ENCODE measurements around the gene OXER1. TPM values are rescaled to one million over a fixed set of nuclear protein-coding genes. Genes with fewer than 3 reads are reported as not detected.
"Not testable (repeated sequence)": the region's sequence is repeated elsewhere in the genome, so short reads cannot be mapped to it uniquely, and the experiment has no call there.

Gene OXER1
- total RNA-seq, 2 experiments from 2014 or later = not detected

DNA sequence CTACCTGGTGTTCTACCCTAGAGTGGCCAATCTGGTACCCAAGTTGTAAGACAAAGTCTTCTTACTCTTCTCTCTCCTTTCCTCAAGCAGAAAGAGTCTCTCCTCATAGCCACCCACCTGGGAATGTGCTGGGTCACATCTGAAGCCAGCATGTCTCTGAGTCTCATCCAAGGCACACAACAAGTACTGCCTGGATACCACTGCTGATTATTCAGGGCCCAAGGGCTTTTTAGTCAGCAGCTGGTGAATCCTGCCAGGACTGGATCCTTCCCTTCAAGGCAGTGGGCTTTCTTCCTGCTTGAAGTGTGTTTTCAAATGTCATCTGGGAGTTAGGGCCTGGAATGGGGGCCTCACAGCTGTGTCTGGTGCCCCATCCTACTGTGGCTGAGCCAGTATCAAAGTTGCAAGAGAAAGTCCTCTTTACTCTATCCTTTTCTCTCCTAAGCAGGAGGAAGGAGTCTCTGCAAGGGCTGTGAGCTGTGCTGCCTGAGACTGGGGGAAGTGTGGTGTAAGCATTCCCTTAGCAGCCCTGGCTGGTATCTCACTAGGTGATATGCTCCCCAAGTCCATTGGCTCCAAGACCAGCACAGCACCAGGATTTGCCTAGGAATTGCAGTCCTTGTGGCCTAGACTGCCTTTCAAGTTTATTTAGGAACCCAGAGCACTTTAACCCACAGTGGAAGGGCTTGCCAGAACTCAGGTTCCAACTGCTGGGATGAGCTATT is 27.2 kb downstream of the OXER1 start:
- no peak overlapping the region for H3K4me2 ChIP-seq (ENCODE audit: low read length)
- no peaks in the 10 kb centered on the region for H4K20me1 ChIP-seq (ENCODE audit: insufficient read depth, low read length)
- TF ChIP-seq EZH2phosphoT487 (IDR thresholded peaks at IDR 0.05; ENCODE audit: borderline replicate concordance, low read depth, low read length) = no peak
- no peak overlapping the region for H3K27ac ChIP-seq (ENCODE audit: low read depth, low read length, poor library complexity, severe bottlenecking)
- ChIA-PET CTCF (ENCODE audit: unreplicated experiment) (no interaction called here), POLR2A (no interaction called here)
- intact Hi-C loops (cut with micrococcal nuclease; ENCODE audit: unreplicated experiment) = no loop called here
- H3K36me3 ChIP-seq (ENCODE audit: insufficient read depth, low read length) = peaks cover 94% of the 10 kb centered on the region
- no TSS peak for BruUV-seq (replicated peaks)
- no peaks in the 10 kb centered on the region for H3K4me1 ChIP-seq (ENCODE audit: insufficient read depth, low read length, poor library complexity, severe bottlenecking)
- DNase-seq (ENCODE audit: low spot score) = no peak
- no peaks in the 10 kb centered on the region for H3K79me2 ChIP-seq (ENCODE audit: insufficient read depth, low read depth, low read length)
- no peaks in the 10 kb centered on the region for H3K9me2 ChIP-seq (ENCODE audit: insufficient read depth, low read length)
- H3K9me3 ChIP-seq (ENCODE audit: low read length) = peaks cover 19% of the 10 kb centered on the region; the same call in 1 of the 2 replicates
- no peak overlapping the region for H3K4me3 ChIP-seq (ENCODE audit: low read depth, low read length, poor library complexity, severe bottlenecking)
- H2AFZ ChIP-seq (ENCODE audit: low read length) = no peak overlapping the region

DNA sequence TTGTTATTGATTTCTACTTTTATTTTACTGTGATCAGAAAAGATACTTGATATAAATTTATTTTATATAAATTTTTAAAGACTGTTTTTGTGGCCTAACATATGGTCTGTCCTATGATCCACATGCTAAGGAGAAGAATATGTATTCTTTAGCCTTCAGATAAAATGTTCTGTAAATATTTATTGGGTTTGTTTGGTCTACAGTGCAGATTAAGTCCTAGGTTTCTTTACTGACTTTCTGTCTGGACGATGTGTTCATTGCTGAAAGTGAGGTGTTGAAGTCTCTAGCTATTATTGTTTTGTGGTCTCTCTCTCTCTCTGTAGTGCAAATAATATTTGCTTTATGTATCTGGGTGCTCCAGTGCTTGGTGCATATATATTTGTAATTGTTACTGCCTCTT is 30.1 kb downstream of the OXER1 start:
- intact Hi-C loops (cut with micrococcal nuclease; ENCODE audit: unreplicated experiment) = no loop called here
- H3K9me3 ChIP-seq (ENCODE audit: low read length) = peaks cover 33% of the 10 kb centered on the region
- TF ChIP-seq, protein P1, sequence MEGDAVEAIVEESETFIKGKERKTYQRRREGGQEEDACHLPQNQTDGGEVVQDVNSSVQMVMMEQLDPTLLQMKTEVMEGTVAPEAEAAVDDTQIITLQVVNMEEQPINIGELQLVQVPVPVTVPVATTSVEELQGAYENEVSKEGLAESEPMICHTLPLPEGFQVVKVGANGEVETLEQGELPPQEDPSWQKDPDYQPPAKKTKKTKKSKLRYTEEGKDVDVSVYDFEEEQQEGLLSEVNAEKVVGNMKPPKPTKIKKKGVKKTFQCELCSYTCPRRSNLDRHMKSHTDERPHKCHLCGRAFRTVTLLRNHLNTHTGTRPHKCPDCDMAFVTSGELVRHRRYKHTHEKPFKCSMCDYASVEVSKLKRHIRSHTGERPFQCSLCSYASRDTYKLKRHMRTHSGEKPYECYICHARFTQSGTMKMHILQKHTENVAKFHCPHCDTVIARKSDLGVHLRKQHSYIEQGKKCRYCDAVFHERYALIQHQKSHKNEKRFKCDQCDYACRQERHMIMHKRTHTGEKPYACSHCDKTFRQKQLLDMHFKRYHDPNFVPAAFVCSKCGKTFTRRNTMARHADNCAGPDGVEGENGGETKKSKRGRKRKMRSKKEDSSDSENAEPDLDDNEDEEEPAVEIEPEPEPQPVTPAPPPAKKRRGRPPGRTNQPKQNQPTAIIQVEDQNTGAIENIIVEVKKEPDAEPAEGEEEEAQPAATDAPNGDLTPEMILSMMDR (conservative IDR thresholded peaks at IDR 0.05; ENCODE audit: low read length) = no peak
- TF ChIP-seq EZH2phosphoT487 (IDR thresholded peaks at IDR 0.05; ENCODE audit: borderline replicate concordance, low read depth, low read length) = no peak
- no peak overlapping the region for H3K4me2 ChIP-seq (ENCODE audit: low read length)
- BruUV-seq (replicated peaks) = no TSS peak
- no peaks in the 10 kb centered on the region for H4K20me1 ChIP-seq (ENCODE audit: insufficient read depth, low read length)
- peaks cover 98% of the 10 kb centered on the region for H3K36me3 ChIP-seq (ENCODE audit: insufficient read depth, low read length)
- ChIA-PET POLR2A (interaction anchor here (0.7 kb wide), 1 partner anchor 301 kb away, joined by 6 read pairs; no protein-coding TSS in a partner anchor), CTCF (ENCODE audit: unreplicated experiment) (no interaction called here)
- no peaks in the 10 kb centered on the region for H3K4me1 ChIP-seq (ENCODE audit: insufficient read depth, low read length, poor library complexity, severe bottlenecking)
- no peak for DNase-seq (ENCODE audit: low spot score)
- no peak overlapping the region for H2AFZ ChIP-seq (ENCODE audit: low read length)
- no peaks in the 10 kb centered on the region for H3K79me2 ChIP-seq (ENCODE audit: insufficient read depth, low read depth, low read length)
- H3K4me3 ChIP-seq (ENCODE audit: low read depth, low read length, poor library complexity, severe bottlenecking) = no peak overlapping the region
- H3K27ac ChIP-seq (ENCODE audit: low read depth, low read length, poor library complexity, severe bottlenecking) = no peak overlapping the region
- H3K9me2 ChIP-seq (ENCODE audit: insufficient read depth, low read length) = no peaks in the 10 kb centered on the region

DNA sequence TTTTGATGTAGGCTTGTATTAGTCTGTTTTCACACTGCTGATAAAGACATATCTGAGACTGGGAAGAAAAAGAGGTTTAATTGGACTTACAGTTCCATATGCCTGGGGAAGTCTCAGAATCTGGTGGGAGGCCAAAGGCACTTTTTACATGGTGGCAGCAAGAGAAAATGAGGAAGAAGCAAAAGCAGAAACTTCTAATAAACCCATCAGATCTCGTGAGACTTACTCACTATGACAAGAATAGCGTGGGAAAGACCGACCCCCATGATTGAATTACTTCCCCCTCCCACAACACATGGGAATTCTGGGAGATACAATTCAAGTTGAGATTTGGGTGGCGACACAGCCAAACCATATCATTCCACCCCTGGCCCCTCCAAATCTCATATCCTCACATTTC is 32.6 kb downstream of the OXER1 start:
- H3K79me2 ChIP-seq (ENCODE audit: insufficient read depth, low read depth, low read length) = not testable (repeated sequence)

More for the DNA sequence above, 32.6 kb downstream of the OXER1 start:
- POLR2A ChIA-PET; H4K20me1 ChIP-seq (ENCODE audit: insufficient read depth, low read length); H3K4me1 ChIP-seq (ENCODE audit: insufficient read depth, low read length, poor library complexity, severe bottlenecking); DNase-seq (ENCODE audit: low spot score); H3K9me2 ChIP-seq (ENCODE audit: insufficient read depth, low read length); H3K4me3 ChIP-seq (ENCODE audit: low read depth, low read length, poor library complexity, severe bottlenecking); H3K4me2 ChIP-seq (ENCODE audit: low read length); CTCF ChIA-PET (ENCODE audit: unreplicated experiment); H2AFZ ChIP-seq (ENCODE audit: low read length); intact Hi-C loops (cut with micrococcal nuclease; ENCODE audit: unreplicated experiment); H3K27ac ChIP-seq (ENCODE audit: low read depth, low read length, poor library complexity, severe bottlenecking); BruUV-seq (replicated peaks): not testable (repeated sequence)
- Histone ChIP-seq H3K36me3 (ENCODE audit: insufficient read depth, low read length) (peaks cover 98% of the 10 kb centered on the region), H3K9me3 (ENCODE audit: low read length) (peaks cover 33% of the 10 kb centered on the region)

All from OCI-LY7 (cell line).